ENCODE measurements around the gene ROBO2.

The ROBO2 gene

GRCh38 chr3:77262361-77262760, 222.5 kb downstream of the ROBO2 start:
- DNase-seq (ENCODE audit: low read depth), result no peak

DNA sequence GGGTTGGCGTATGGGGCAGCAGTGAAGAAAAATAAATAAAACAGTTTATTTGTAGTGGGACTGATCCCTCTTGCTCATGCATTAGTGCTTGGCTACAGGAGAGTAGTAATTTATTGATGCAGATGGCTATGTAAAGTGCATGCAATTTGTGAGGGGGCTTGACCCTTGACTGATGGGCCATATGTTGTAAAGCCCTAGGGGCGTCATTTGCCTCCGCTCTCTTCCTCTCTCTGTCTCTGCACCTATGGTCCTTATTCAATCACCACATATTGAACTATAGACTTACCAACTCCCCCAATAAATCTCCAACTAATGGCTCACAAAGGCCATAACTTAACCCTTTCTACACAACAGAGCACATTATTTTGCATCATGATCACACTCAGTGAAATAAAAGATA, 227.7 kb downstream of the ROBO2 start:
- DNase-seq (ENCODE audit: low read depth), result no peak

DNA sequence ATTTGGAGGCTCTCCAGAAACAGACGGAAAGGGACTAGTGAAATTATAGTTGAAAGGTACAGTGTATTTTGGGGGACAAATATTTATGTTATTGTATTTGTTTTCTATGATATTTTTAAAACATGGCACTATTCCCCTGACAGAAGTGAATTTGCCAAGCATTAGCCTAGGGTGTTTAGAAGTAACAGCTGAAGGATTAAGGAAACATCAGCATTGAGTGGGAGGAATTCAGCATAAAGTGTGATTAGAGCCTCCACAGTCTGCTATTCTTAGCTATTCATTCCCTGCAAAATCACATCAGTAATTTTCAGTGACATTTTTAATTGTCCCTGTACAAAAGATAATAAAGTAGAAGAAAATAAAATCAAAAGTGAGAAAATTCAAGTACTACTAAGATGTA, 231.4 kb downstream of the ROBO2 start:
- no peak for DNase-seq (ENCODE audit: low read depth)

DNA sequence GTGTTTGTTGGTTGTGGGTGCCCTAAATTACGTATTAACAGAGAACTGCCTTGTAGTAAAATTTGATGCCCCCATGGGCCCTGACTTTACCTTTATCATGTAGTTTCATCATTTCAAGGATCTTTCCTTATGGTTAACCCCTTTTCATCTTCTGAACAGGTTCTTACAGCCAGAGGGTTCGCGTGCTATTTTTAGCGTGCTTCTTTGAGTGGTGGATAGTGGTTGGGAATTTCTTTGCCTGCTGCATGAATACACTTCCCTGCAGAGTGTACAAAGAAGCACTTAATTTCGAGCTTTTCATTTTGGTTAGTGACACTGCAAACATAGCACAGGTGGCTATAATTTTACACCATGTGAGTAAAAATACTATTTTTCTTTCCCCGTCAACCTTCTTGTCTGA, 231.8 kb downstream of the ROBO2 start:
- no peak for DNase-seq (ENCODE audit: low read depth)

- no peak for DNase-seq (ENCODE audit: low read depth)
These were observed 239.4 kb downstream of the ROBO2 start for GRCh38 chr3:77279276-77279675.

GRCh38 chr3:77281721-77282120, 241.8 kb downstream of the ROBO2 start:
- no peak for DNase-seq (ENCODE audit: low read depth)

DNA sequence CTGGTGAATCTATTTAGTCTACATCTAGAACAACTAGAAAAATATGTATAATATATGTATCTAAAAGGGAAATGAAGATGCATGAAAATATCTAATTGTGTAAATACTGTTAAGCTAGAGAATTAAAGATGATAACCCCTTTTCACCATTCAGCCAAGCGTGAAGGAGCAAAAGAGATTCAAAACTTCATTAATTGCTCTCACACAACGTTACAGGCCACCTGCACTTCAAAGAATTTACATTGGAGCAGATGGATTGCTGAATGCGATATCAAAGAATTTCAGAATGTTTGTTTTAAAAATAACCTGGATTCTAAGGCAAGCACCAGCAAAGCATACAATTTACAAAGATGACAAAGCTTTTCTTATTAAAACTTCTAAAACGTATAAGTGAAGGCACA, 243.2 kb downstream of the ROBO2 start:
- no peak for DNase-seq (ENCODE audit: low read depth)

- DNase-seq (ENCODE audit: low read depth), result no peak
These were observed 248.4 kb downstream of the ROBO2 start for GRCh38 chr3:77288348-77288747.

DNA sequence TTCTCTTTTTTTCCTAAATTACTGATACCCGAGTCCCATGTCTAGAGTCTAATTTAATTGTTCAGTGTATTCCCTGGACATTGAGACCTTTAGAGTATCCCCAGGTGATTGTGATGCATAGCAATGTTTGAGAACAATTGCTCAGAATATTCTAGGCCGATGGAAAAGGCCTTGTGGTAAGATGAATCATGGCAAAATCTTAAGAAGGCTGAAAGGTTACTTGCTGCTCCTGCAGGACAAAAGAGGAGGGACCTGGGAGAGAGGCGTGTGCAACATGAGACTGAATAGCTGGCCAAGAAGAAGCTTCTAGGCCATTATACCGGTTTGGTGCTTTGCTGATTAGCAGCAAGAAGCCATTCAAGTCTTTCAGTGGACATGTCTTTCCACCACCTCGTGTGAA, 256.6 kb downstream of the ROBO2 start:
- DNase-seq (ENCODE audit: low read depth), result peak; percentile 47

DNA sequence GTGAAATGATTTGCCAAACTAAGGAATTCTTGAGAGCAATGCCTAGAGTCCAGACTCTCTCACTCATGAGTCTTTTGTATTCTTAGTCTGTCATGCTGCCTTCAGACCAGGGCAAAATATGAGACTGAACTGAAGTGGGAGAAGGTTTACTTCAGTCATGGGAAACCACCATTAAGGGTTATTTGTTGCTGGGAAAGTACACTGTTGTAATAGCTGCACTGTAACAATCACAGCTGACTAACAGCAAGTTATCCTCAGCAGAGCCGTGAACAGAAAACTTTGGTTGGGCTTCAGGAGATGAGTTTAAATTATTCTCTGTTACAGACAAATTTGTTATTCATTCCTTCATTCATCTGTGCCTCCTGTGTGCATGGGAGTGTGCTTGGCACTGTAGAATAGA, 258.5 kb downstream of the ROBO2 start:
- peak; percentile 39 for DNase-seq (ENCODE audit: low read depth)

GRCh38 chr3:77303955-77304699, 264.2 kb downstream of the ROBO2 start:
- no peak for DNase-seq (ENCODE audit: low read depth)

GRCh38 chr3:77304700-77305021, 264.8 kb downstream of the ROBO2 start:
- DNase-seq (ENCODE audit: low read depth), result no peak

DNA sequence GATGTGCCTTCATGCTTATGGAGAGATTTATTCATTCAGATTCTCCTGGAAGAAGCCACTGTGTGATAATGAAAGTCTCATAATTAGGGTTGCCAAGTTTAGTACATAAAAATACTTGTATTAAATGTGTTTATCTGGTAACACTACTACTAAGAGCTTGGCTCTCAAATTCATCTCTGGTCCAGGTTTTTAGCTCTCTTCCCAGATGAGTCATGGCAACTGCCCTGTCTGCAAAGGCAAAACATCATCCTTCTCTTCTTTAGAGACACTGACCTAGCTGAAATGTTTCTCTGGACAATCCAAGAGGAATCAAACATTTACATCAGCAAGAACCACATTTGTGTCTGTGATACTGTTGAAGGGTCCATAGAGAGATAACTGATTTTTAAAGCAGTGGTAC, 269.6 kb downstream of the ROBO2 start:
- no peak for DNase-seq (ENCODE audit: low read depth)

DNA sequence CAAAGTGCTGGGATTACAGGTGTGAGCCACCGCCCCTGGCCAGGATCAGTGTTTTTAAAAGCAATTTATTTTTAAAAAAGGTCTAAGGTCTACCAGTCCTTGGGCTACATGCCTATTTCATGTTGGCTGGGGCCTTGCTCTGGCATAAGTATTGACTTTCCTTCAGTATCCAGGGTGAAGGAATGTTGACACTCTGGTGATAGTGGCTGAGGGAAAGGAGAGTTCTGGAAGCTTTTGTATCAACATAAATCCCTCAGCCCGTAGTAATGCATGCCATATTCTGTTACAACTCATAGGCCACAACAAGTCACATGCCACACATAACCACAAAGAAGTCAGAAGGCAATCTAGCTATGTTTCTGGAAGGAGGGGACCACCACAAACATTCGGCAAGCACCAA, 273.9 kb downstream of the ROBO2 start:
- no peak for DNase-seq (ENCODE audit: low read depth)

GRCh38 chr3:77319711-77320110, 279.8 kb downstream of the ROBO2 start:
- peak; percentile 47 for DNase-seq (ENCODE audit: low read depth)

GRCh38 chr3:77320514-77320913, 280.6 kb downstream of the ROBO2 start:
- DNase-seq (ENCODE audit: low read depth), result peak; percentile 56

DNA sequence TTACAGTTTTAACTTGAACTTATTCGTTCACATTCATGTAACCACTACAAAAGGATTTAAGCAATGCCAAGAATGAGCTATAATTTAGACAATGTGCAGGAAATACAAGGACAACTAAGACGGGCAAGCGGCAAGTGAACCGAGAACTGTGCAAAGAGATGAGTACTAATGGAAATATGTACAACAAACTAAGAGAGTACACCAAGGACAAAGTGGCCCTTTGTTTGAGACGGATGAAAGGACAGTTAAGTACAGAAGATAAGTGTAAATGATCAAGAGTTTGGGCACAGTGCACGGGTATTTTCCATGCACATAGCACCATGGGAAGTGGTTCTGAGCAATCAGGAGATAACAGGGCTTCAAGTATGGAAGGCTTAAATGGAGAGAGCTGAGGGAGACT, 281.7 kb downstream of the ROBO2 start:
- peak; percentile 25 for DNase-seq (ENCODE audit: low read depth)

- no peak for DNase-seq (ENCODE audit: low read depth)
These were observed 283.7 kb downstream of the ROBO2 start for GRCh38 chr3:77323626-77324025.

GRCh38 chr3:77324105-77324504, 284.2 kb downstream of the ROBO2 start:
- no peak for DNase-seq (ENCODE audit: low read depth)

DNA sequence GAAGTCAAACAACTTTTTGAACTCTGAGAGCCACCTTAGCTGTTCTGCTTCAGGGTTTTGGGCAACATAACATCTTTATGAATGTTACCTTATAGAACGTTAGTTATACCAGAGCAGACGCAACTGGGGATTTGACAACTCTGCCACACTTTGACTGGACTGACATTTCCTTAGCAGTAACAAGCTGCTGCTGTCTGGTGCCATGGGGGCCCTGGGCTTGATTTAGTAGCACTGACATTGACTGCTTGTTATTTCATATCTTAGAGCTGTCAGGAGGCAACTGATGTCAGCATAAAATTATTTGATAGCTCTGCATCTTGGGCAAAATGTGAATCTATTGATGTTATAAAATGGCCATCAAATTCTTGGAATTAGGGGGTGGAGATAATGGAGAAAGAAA, 285.4 kb downstream of the ROBO2 start:
- DNase-seq (ENCODE audit: low read depth), result no peak

DNA sequence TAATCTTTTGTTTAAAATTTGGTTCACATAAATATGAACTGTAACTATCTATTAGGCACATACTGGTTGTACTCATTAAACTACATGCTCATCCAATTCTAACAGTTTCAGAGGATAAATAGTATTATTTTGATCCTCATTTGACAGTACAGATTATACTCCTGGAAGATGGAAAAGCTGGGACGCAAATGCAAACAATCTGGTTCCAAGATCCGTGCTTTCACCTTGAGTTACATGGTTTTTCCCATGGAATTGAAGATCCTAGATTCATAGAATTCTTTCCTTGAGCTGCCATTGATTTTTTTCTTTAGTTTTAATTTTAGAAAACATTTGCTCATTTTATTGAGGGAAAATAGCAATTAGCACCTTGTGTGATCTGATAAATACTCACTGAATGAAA, 285.8 kb downstream of the ROBO2 start:
- no peak for DNase-seq (ENCODE audit: low read depth)

DNA sequence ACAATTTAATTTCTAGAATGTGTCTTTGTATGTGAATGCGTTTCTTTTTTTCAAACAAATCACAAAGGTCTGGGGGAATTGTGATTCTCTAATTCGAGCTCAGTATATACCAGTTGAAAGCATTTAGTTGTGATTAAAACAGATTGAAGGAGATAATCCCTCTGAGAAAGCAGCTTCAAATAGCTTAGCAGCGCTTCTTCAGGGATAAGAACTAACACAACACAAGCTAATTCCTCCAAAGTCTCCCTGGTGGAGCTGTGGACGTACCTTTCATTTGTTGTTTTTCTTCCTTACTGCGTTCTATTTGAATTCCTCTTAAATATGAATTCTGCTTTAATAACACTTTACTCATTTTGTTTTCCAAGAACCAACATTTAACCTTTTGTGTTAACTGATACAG, 286.7 kb downstream of the ROBO2 start:
- no peak for DNase-seq (ENCODE audit: low read depth)

GRCh38 chr3:77328690-77329089, 288.8 kb downstream of the ROBO2 start:
- DNase-seq (ENCODE audit: low read depth), result no peak

DNA sequence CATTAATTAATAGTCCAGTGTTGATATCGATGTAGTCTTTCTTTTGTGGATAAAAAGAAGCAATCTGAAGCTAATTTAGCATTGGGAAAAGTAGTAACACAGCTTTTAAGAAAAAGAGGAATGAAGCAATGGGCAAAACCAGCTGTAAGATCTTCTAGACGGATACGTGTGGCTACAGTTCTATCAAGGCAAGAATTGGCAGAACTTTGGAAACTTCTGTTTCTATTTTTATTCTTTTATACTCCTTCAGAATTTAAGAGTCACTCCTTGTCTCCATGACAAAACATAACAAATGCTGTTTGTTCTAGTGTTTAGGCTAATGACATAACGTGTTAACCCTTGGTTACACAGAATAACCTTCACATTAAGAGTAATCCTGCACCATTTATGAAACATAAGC, 289.2 kb downstream of the ROBO2 start:
- DNase-seq (ENCODE audit: low read depth), result no peak

- DNase-seq (ENCODE audit: low read depth), result no peak
These were observed 298.3 kb downstream of the ROBO2 start for GRCh38 chr3:77338195-77338594.

Measured in iris pigment epithelial cell (primary cell).